ENCODE data around the gene TMEM132D.
"Not testable (repeated sequence)": the region's sequence is repeated elsewhere in the genome, so short reads cannot be mapped to it uniquely, and the experiment has no call there.

TMEM132D gene

GRCh38 chr12:129043334-129043733 lies 860.5 kb downstream of the TMEM132D start:
- DNase-seq: not testable (repeated sequence)

GRCh38 chr12:129036135-129036534 lies 867.7 kb downstream of the TMEM132D start:
- no peak for DNase-seq

GRCh38 chr12:129034558-129035289 lies 869.1 kb downstream of the TMEM132D start:
- DNase-seq: no peak

GRCh38 chr12:129028844-129029243 lies 875.0 kb downstream of the TMEM132D start:
- no peak for DNase-seq

- DNase-seq: no peak
These were observed 878.8 kb downstream of the TMEM132D start for GRCh38 chr12:129025055-129025454.
